Kidney epithelial cell (primary cell): ENCODE measurements around the gene SLC27A5. TPM values are rescaled to one million over a fixed set of nuclear protein-coding genes. Genes with fewer than 3 reads are reported as not detected.
"Not testable (repeated sequence)": the region's sequence is repeated elsewhere in the genome, so short reads cannot be mapped to it uniquely, and the experiment has no call there.

Experiments used
- DNase-seq: peaks from one replicate; pipeline ENCODE4 v3.0.0-alpha.2; 2010; ENCODE audit warnings: low read depth
- H3K27me3 ChIP-seq: 2 replicates; pipeline ENCODE4 v1.6.0; 2011; ENCODE audit warnings: low read length; ENCODE audit not compliant: control insufficient read depth, insufficient read depth
- H3K36me3 ChIP-seq: 2 replicates; pipeline ENCODE4 v1.5.1; 2011; ENCODE audit warnings: low read length; ENCODE audit not compliant: control insufficient read depth, insufficient read depth
- H3K4me3 ChIP-seq: 2 replicates; pipeline ENCODE4 v1.5.1; 2011; ENCODE audit warnings: low read depth, mild to moderate bottlenecking, control low read depth, low read length
- CTCF ChIP-seq: IDR thresholded peaks from 2 replicates; pipeline ENCODE4 v1.5.1; 2011; ENCODE audit warnings: mild to moderate bottlenecking, moderate library complexity, low read length, control low read depth, inconsistent platforms; ENCODE audit not compliant: insufficient read depth, poor library complexity, severe bottlenecking
- total RNA-seq: library from RNA; depleted of rRNA; stranded (reverse); fragments of >200 nt; gene quantifications from 2 replicates; pipeline ENCODE4 v1.2.3, GENCODE V29; 2015

SLC27A5 gene
- total RNA-seq, 1 donor from 2014 or later, result 9.2 TPM

DNA sequence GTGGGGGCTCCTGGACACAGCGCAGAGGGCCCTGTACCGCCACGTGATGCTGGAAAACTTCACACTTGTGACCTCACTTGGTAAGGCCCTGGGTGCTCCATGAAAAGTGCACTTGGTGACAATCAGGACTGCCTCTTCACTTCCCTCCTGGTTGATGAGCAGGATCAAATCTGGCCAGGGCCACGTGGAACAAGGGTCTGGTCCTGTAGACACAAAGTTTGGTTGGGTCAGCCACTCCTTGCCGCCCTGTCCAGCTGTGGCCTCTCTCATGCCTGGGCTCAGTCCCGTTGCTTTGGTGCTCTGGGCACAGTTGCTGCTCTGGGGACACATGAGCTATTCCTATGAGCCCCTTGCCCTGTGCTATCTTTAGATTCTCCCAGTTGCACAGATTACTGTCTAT lies 58.0 kb downstream of the SLC27A5 start:
- no peak for DNase-seq
- Histone ChIP-seq H3K27me3 (no peaks in the 10 kb centered on the region), H3K36me3 (peaks cover 2% of the 10 kb centered on the region), H3K4me3 (no peak overlapping the region)
- no peak for TF ChIP-seq CTCF

DNA sequence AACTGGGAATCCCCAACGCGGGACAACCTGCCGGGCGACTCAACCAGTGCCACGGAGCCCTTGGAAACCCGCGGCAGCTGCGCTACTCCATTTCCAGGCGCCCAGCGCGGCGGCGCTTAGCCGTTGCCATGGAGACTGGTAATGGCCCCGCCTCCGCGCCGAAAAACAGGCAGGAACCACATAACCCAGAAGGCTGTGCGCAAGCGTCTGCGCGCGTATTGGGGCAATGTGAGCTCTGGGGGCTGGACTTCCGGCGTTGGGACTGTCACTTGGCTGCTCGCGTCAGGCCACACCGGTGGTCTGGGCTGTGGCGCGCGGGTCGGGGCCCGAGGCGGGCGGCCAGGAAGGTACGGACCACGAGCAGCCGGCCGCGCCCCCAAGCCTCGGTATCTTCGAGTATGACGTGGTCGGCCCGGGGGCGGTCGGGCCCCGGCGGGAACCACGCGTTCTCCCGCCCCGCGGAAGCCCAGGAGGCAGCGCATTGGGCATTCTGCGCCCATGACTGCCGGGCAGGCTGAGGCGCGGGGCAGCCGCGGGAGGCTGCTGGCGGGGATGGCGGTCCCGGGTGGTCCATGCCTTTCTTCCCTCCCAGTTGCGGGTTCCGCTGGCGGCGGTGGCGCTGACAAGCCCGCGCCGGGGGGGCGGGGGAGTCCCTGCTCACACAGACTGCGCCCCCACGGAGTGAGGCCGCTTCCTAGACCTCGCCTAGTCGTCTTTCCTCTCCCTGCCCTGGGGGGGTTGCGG lies 60.3 kb downstream of the SLC27A5 start, which contains the start of gene ZNF324B:
Gene ZNF324B, plus strand, starts transcription at position 265 of the 744 bp plus-strand sequence. CDS start 2,080 bp downstream, outside the sequence.
- H3K4me3 ChIP-seq, result peak within 1 kb of the TSS; percentile 59
- no peak for TF ChIP-seq CTCF
- H3K27me3 ChIP-seq, result no peaks in the 10 kb centered on the region
- H3K36me3 ChIP-seq, result peaks cover 2% of the 10 kb centered on the region
- peak; percentile 85 for DNase-seq

GRCh38 chr19:58450856-58451357 lies 60.9 kb downstream of the SLC27A5 start:
- Histone ChIP-seq H3K4me3 (peak overlapping the region; percentile 59), H3K36me3 (peaks cover 1% of the 10 kb centered on the region), H3K27me3 (no peaks in the 10 kb centered on the region)
- DNase-seq, result no peak
- TF ChIP-seq CTCF, result no peak

DNA sequence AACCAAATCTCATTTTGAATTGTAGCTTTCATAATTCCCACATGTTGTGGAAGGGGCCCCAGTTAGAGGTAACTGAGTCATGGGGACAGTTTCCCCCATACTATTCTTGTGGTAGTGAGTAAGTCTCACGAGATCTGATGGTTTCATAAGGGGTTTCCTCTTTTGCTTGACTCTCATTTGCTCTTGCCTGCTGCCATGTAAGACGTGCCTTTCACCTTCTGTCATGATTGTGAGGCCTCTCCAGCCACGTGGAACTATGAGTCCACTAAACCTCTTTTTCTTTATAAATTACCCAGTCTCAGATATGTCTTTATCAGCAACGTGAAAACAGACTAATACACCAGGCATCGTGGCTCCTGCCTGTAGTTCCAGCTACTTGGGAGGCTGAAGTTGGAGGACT lies 61.8 kb downstream of the SLC27A5 start:
- not testable (repeated sequence) for DNase-seq, H3K36me3 ChIP-seq, H3K27me3 ChIP-seq, H3K4me3 ChIP-seq

DNA sequence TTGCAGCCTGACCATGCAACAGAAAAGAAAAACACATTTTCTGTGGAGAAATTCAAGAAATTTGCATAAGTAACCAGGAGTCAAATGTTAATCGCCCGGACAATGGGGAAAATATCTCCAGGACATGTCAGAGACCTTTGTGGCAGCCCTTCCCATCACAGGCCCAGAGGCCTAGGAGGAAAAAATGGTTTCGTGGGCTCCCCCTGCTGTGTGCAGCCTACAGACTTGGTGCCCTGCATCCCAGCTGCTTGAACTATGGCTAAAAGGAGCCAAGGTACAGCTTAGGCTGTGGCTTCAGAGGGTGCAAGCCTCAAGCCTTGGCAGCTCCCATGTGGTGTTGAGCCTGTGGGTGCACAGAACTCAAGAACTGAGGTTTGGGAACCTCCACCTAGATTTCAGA lies 62.9 kb downstream of the SLC27A5 start:
- H3K36me3 ChIP-seq, DNase-seq, H3K4me3 ChIP-seq, H3K27me3 ChIP-seq: not testable (repeated sequence)

Other genes starting within 250 kb of the SLC27A5 start
- gene ZNF8, start 233.0 kb downstream of the SLC27A5 start, total RNA-seq, result 7.1 and 9.4 TPM in 2 replicates
- 44.9 and 48.3 TPM in 2 replicates for gene ERVK3-1, start 206.6 kb downstream of the SLC27A5 start, total RNA-seq
- 2.0 and 4.0 TPM in 2 replicates for gene ZSCAN22, start 185.0 kb downstream of the SLC27A5 start, total RNA-seq
- gene A1BG, start 158.5 kb downstream of the SLC27A5 start, total RNA-seq, result 6.7 and 8.1 TPM in 2 replicates
- gene ZNF497, start 149.2 kb downstream of the SLC27A5 start, total RNA-seq, result 0.58 and 3.1 TPM in 2 replicates
- 4.3 and 5.9 TPM in 2 replicates for gene ZNF837, start 131.0 kb downstream of the SLC27A5 start, total RNA-seq
- 2,403 and 2,550 TPM in 2 replicates for gene RPS5, start 124.7 kb downstream of the SLC27A5 start, total RNA-seq
- gene RNF225, start 116.3 kb downstream of the SLC27A5 start, total RNA-seq, result not detected in 2 replicates
- gene ZNF584, start 103.3 kb downstream of the SLC27A5 start, total RNA-seq, result 6.6 and 7.1 TPM in 2 replicates
- gene ZNF132, start 71.8 kb downstream of the SLC27A5 start, total RNA-seq, result 4.2 and 4.8 TPM in 2 replicates
- gene ZNF324B, start 60.4 kb downstream of the SLC27A5 start, total RNA-seq, result 5.0 and 5.8 TPM in 2 replicates
- 7.2 and 12.3 TPM in 2 replicates for gene ZNF324, start 44.9 kb downstream of the SLC27A5 start, total RNA-seq
- gene ZNF446, start 35.6 kb downstream of the SLC27A5 start, total RNA-seq, result 10.8 and 13.1 TPM in 2 replicates
- gene ZBTB45, start 7.8 kb upstream of the SLC27A5 start, total RNA-seq, result 15.6 and 16.2 TPM in 2 replicates
- 381 and 470 TPM in 2 replicates for gene TRIM28, start 32.1 kb upstream of the SLC27A5 start, total RNA-seq
- gene CHMP2A, start 43.1 kb upstream of the SLC27A5 start, total RNA-seq, result 139 and 154 TPM in 2 replicates
- 50.3 and 58.2 TPM in 2 replicates for gene UBE2M, start 46.6 kb upstream of the SLC27A5 start, total RNA-seq
- gene MZF1, start 61.3 kb upstream of the SLC27A5 start, total RNA-seq, result 14.6 and 19.3 TPM in 2 replicates